Retinal pigment epithelial cell (primary cell): ENCODE results near the gene HOXB9.

Experiments used
- DNase-seq: peaks from one replicate; pipeline ENCODE4 v3.0.0-alpha.2; 2010; ENCODE audit warnings: low read depth
- H3K4me3 ChIP-seq: 2 replicates; pipeline ENCODE4 v1.5.1; 2011; ENCODE audit warnings: mild to moderate bottlenecking, low read length, control low read depth, moderate library complexity
- CTCF ChIP-seq: conservative IDR thresholded peaks from 2 replicates; pipeline ENCODE4 v1.5.1; 2011; ENCODE audit warnings: low read depth, low read length, control low read depth, inconsistent platforms

HOXB9 gene

DNA sequence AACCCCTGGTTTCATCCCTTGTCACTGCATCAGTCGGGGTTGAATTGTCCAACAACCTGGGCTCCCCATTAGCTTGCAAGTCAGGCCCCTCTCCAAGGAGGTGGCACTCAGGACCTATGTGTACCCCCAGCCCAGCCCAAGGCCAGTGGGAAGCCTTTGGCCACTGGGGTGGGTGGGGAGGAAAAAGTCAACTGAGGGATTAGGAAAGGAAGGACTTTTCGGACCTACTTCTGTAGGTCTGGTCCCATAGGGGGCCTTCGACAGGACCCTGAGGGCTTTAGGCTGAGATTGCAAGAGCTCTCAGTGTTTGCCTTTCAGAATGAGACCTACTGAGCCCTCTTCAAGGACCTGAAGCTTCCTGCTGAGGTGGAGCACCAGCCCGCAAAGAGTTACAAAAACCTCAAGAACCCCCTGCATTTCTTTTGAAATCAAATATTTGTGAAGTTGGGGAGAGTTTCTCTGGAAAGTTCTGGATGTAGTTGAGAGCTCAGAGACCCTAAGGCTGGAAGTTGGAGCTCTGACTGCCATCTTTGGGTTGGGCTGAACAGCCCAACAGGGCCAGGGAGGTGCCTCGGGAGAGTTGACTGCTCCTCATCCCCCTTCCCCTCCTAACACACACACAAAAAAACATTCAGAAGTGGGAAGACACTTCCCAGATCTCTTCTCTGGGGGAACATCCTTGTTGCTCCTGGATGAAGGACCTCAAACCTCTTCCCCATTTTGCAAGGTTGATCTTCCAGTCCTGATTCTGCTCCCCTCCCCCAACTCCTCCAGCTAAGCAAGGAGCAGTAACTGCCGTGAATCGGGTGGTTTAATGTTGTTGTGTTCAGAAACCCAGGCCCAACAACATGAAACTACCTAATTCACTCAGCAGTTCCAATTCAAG is 5.8 kb upstream of the HOXB9 start:
- no peak overlapping the region for H3K4me3 ChIP-seq
- no peak for DNase-seq
- TF ChIP-seq CTCF, result no peak

GRCh38 chr17:48630925-48631692 is 5.0 kb upstream of the HOXB9 start:
- no peak for TF ChIP-seq CTCF
- DNase-seq, result no peak
- no peak overlapping the region for H3K4me3 ChIP-seq

DNA sequence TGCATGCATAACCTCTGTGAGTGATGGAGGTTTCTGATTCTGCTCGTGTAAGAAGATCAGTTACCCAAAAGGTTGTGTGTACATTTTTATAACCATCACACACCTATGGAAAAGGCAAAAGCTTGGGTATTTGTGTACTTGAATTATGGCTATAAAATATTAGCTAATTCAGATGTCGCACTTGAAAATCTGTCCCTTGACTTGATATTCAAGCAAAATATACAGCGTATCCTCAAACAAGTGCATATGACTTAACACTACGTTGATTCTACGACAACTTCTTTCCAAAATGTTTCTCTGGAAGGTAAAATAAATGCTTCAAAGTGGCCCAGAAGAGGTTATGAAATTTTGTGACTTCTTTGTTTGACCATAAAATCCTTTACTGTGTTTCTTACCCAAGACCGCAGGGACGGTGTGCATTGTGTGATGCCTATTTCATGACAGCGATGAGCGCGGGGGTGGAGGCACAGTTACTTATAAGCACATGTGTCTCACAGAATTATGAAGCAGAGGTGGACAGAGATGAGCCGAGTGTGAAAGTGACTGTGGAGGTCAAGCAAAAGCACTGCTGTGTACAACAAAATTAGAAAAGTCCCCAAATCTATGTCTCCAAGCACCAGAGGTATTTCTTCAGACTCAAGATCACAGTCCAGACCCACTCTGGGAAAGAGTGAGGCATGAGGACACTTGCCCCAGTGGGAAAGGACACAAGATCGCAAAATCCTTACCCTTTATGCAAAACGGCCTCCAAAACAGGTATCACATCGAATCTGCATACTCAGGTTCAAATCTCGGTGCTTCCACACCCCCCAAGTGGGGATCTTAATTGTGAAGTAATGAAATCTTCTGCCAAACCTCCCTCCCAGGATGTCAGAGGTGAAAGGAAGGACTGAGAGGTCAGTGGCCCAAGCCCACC is 4.1 kb upstream of the HOXB9 start:
- no peak overlapping the region for H3K4me3 ChIP-seq
- no peak for DNase-seq
- no peak for TF ChIP-seq CTCF

DNA sequence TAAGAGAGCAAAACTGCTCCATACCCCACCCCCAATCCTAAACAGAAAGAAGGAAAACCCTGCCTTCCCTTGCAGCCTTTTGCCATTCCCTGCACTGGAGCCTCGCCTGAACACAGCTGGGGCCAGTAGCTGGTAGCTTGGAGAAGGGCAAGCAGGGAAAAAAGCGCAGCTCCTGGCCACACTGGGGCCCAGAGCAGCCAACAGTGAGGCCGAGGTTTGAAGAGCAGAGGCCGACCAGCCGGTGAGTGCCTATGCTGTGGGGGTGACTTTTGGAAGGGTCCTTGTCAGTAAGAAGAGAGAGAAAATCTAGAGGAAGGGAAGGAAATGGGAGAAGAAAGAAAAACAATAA is 3.2 kb upstream of the HOXB9 start:
- H3K4me3 ChIP-seq, result no peak overlapping the region
- no peak for TF ChIP-seq CTCF
- no peak for DNase-seq

GRCh38 chr17:48628649-48629410 is 2.7 kb upstream of the HOXB9 start:
- DNase-seq, result no peak
- H3K4me3 ChIP-seq, result no peak overlapping the region
- TF ChIP-seq CTCF, result no peak
